NT2/D1 (cell line): ENCODE data around the gene ALDH16A1.

ENCODE experiments used
- DNase-seq: peaks from one replicate; pipeline ENCODE4 v3.0.0-alpha.2; 2011; ENCODE audit warnings: low read depth, low spot score
- H3K27me3 ChIP-seq: 2 replicates; pipeline ENCODE4 v1.6.0; 2011; ENCODE audit warnings: mild to moderate bottlenecking; ENCODE audit not compliant: insufficient read length, insufficient read depth
- H3K36me3 ChIP-seq: 2 replicates; pipeline ENCODE4 v1.6.1; 2011; ENCODE audit warnings: mild to moderate bottlenecking, low read length, mixed read lengths; ENCODE audit not compliant: insufficient read depth, insufficient read length
- H3K4me1 ChIP-seq: 2 replicates; pipeline ENCODE4 v1.5.1; 2011; ENCODE audit not compliant: insufficient read depth, insufficient read length
- H3K4me3 ChIP-seq: 2 replicates; pipeline ENCODE4 v1.5.1; 2011; ENCODE audit warnings: low read depth; ENCODE audit not compliant: insufficient read length
- H3K9ac ChIP-seq: 2 replicates; pipeline ENCODE4 v1.6.0; 2011; ENCODE audit warnings: low read depth; ENCODE audit not compliant: insufficient read length
- H3K9me3 ChIP-seq: 2 replicates; pipeline ENCODE4 v1.5.1; 2011; ENCODE audit warnings: mild to moderate bottlenecking, low read length; ENCODE audit not compliant: insufficient read depth
- SUZ12 ChIP-seq: IDR thresholded peaks from 2 replicates; pipeline ENCODE4 v1.6.1; 2011; ENCODE audit not compliant: insufficient read length, insufficient read depth; ENCODE audit errors: extremely low read depth
- YY1 ChIP-seq: IDR thresholded peaks from 2 replicates; pipeline ENCODE4 v1.6.1; 2011; ENCODE audit not compliant: insufficient read length, insufficient read depth
- ZNF274 ChIP-seq: IDR thresholded peaks from 2 replicates; pipeline ENCODE4 v1.6.1; 2011; ENCODE audit warnings: mild to moderate bottlenecking, low read depth, low read length

Gene ALDH16A1

DNA sequence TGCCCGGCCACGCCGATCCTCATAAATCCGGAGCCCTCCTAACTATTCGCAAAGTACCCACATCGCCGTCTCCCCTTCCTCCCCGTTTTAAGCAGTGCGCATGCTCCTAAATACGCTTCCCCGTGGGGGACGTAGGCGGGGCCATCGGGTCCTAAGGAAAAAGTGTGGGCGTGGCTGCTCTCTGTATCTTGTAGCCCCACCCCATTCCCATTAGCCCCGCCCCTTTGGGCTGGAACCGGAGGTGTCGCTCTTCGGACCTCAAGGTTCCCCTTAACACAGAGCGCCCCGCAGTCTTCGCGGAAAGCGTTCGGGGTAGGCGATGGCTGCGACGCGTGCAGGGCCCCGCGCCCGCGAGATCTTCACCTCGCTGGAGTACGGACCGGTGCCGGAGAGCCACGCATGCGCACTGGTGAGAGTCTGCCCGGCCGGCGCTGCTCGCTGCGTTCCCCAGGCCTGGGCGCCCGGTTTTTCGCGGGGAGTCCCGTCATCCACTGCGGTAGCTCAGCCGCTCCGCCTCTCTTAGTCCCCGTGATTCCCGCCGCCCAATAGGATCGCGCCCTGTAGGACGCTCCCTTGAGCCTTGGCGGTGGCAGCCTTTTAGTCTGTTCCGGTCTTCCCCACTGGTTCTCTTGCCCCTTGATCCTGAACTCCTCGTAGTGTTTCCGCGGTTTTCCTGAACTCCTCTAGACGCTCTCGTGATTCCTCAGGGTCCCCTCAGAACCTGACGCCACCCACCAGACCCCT lies at the start of gene ALDH16A1:
Gene ALDH16A1 (plus strand): TSS at position 213 of the 744 bp plus-strand sequence. CDS start 107 bp downstream, at position 320.
- Histone ChIP-seq H3K4me1 (peaks cover 5% of the 10 kb centered on the region), H3K9ac (peak within 1 kb of the TSS; percentile 97), H3K27me3 (no peaks in the 10 kb centered on the region), H3K4me3 (peak within 1 kb of the TSS; percentile 85), H3K36me3 (peaks cover 46% of the 10 kb centered on the region), H3K9me3 (no peaks in the 10 kb centered on the region)
- DNase-seq = peak; percentile 93
- no peak for TF ChIP-seq ZNF274
- no peak for TF ChIP-seq YY1
- no peak for TF ChIP-seq SUZ12

DNA sequence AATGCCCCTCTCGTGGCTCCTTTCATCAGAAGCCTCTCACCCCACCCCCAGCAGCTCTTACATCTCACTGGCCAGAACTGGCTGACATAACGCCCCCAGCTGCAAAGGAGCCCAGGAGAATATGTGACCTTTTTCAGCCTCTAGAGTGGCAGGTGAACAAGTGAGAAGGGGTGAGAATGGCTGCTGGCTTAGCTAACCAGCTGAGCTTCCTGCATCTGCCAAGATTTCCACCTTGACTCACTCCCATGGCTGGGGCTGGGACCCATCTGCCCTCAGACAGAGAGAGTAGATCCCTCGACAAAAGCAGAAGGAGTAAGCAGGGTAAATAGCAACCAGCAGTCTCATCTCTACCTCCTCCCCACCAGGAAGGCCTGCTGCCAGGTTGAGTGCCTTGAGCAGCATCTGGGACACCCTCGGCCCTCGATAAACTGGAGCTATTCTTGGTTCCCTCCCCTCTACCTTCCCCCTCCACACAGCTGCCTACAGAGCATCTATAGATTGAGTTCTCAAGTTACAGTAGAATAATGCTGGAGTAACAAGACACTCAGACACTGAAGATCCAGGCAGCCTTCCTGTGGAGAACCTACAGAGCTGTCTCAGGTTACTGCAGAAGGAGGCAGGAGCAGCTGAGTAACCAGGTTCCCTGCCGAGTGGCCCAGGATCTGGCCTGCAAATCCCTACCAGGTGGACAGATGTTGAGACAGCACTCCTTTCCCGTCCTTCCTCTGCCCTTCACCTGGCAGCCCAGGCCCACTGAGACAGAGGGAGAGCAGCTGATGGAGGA lies 49.4 kb upstream of the ALDH16A1 start:
- no peak for TF ChIP-seq SUZ12
- TF ChIP-seq YY1 = no peak
- TF ChIP-seq ZNF274 = no peak
- Histone ChIP-seq H3K36me3 (no peaks in the 10 kb centered on the region), H3K9ac (peak overlapping the region; percentile 64), H3K9me3 (no peaks in the 10 kb centered on the region), H3K27me3 (no peaks in the 10 kb centered on the region), H3K4me1 (peaks cover 21% of the 10 kb centered on the region), H3K4me3 (peak overlapping the region; percentile 15)
- DNase-seq = peak; percentile 57

DNA sequence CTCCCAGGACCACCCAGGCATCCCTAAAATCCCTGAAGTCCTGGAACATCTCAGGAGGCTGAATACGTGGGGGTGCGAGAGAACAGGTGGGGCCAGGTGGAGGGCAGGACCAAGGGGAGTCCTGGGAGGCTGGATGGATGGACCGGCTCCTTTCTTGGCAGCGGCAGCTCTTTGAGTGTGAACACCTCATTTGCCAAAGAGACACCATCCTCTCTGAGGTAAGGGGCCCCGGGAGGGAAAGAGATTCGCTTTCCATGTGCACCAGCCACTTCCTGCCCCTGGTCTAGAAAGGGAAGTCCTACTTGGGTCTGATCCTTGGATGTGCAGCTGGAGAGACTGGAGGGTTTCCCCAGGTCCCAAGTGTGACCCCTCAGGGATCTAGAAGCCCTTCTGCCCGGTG lies 45.9 kb upstream of the ALDH16A1 start:
- Histone ChIP-seq H3K9me3 (no peaks in the 10 kb centered on the region), H3K9ac (no peak overlapping the region), H3K27me3 (no peaks in the 10 kb centered on the region), H3K36me3 (no peaks in the 10 kb centered on the region), H3K4me1 (peaks cover 15% of the 10 kb centered on the region), H3K4me3 (no peak overlapping the region)
- TF ChIP-seq SUZ12 = no peak
- no peak for TF ChIP-seq ZNF274
- no peak for TF ChIP-seq YY1
- no peak for DNase-seq

DNA sequence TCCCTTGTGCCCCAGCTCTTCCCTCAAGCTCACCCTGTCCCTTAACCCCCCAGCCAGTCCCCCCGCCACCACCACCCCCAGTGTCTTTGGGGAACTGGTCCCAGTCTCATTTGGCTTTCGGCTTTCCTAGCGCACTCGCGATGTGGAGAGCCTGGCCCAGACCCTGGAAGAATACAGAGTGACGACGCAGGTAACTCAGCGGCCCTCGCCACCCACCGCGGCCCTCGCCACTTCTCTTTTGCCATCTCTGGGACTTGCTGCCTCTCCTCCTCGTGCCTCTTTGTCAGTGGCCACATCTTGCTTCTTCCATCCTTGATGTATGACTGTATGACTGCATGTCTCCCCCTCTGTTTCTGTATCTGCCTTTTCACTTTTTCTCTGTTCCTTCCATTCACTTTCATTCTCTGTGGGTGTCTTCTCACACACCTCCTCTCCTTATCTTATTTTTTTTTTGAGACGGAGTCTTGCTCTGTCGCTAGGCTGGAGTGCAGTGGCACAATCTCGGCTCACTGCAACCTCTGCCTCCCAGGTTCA lies 45.5 kb upstream of the ALDH16A1 start:
- no peaks in the 10 kb centered on the region for H3K36me3 ChIP-seq
- H3K4me1 ChIP-seq = peaks cover 15% of the 10 kb centered on the region
- H3K9me3 ChIP-seq = no peaks in the 10 kb centered on the region
- no peak overlapping the region for H3K9ac ChIP-seq
- no peak for TF ChIP-seq SUZ12
- no peak for TF ChIP-seq ZNF274
- TF ChIP-seq YY1 = no peak
- H3K27me3 ChIP-seq = no peaks in the 10 kb centered on the region
- DNase-seq = no peak
- no peak overlapping the region for H3K4me3 ChIP-seq

DNA sequence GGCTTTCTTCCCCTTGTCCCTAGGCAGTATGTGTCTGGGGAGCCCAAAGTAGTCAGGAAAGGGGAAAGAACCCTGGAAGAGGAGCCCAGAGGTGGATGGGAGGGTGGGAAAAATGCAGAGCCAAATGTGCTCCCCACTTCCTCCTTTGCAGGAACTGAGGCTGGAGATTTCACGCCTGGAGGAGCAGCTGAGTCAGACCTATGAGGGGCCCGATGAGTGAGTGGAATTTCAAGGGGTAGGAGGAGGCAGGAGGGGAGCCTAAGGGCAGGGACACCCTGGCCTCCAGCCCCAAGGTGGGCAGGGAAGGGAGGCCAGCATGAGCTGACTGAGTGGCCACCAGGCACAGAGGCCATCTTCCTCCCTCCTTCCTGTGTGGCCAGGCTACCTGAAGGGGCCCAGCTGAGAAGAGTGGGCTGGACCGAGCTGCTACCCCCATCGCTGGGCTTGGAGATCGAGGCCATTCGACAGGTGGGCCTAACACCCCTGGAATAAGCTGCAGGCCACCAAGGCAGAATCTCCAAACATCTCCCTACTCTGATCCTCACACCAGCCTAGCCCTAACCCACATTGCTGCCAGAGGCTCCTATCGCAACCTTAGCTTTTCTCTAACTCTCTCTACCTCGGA lies 44.1 kb upstream of the ALDH16A1 start:
- no peaks in the 10 kb centered on the region for H3K36me3 ChIP-seq
- H3K9ac ChIP-seq = no peak overlapping the region
- H3K4me3 ChIP-seq = no peak overlapping the region
- H3K9me3 ChIP-seq = no peaks in the 10 kb centered on the region
- TF ChIP-seq YY1 (no peak), SUZ12 (no peak), ZNF274 (no peak)
- H3K4me1 ChIP-seq = peaks cover 20% of the 10 kb centered on the region
- no peak for DNase-seq
- H3K27me3 ChIP-seq = no peaks in the 10 kb centered on the region

DNA sequence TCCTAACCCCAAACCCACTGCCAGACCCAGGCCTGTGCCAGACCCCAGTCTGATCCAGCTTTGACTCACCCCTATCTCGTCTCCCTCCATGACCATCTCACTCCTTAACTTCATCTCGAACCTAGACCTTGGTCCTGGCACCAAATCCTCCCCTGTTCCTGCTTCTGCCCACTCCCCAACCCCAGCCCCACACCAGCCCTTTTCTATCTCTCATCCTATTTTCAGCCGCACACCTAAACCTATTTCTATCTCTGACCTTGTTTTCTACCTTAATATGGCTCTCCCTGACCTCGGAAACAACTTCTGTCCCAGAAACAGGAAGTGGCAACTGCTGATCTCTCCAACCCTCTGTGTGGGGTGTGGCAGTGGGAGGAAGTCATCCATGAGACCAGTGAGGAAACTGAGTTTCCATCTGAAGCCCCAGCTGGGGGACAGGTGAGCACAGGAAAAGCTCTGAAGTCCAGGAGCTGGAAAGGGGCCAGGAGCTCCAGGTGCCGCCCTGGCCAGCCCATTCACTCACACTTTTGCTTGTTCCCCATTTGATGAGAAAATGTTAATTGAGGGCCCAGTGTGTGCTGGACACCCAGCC lies 43.5 kb upstream of the ALDH16A1 start:
- Histone ChIP-seq H3K4me3 (no peak overlapping the region), H3K9me3 (no peaks in the 10 kb centered on the region), H3K36me3 (no peaks in the 10 kb centered on the region), H3K9ac (no peak overlapping the region), H3K27me3 (no peaks in the 10 kb centered on the region), H3K4me1 (peaks cover 15% of the 10 kb centered on the region)
- no peak for DNase-seq
- TF ChIP-seq SUZ12 (no peak), YY1 (no peak), ZNF274 (no peak)
